ENCODE results near the gene JCAD.
"Not testable (repeated sequence)": the region's sequence is repeated elsewhere in the genome, so short reads cannot be mapped to it uniquely, and the experiment has no call there.

Gene JCAD

GRCh38 chr10:30059209-30060107 is at the start of gene JCAD:
Gene JCAD, minus strand, starts transcription at chr10:30059586. Its CDS starts 11,774 bp downstream, at chr10:30047812.
- peak; percentile 62 for DNase-seq

DNA sequence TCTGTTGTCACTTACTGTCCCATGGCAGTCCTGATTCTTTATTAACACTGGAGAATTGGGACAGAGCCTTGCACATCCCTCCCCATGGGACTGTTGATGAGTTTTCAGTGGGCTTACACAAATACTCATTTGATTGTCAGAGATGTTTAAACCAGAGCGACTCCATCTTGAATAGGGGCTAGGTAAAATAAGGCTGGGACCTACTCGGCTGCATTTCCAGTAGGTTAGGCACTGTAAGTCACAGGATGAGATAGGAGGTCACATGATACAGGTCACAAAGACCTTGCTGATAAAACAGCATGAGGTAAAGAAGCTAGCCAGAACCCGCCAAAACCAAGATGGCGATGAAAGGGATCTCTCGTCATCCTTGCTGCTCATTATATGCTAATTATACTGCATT is 47.6 kb upstream of the JCAD start:
- DNase-seq, result no peak

DNA sequence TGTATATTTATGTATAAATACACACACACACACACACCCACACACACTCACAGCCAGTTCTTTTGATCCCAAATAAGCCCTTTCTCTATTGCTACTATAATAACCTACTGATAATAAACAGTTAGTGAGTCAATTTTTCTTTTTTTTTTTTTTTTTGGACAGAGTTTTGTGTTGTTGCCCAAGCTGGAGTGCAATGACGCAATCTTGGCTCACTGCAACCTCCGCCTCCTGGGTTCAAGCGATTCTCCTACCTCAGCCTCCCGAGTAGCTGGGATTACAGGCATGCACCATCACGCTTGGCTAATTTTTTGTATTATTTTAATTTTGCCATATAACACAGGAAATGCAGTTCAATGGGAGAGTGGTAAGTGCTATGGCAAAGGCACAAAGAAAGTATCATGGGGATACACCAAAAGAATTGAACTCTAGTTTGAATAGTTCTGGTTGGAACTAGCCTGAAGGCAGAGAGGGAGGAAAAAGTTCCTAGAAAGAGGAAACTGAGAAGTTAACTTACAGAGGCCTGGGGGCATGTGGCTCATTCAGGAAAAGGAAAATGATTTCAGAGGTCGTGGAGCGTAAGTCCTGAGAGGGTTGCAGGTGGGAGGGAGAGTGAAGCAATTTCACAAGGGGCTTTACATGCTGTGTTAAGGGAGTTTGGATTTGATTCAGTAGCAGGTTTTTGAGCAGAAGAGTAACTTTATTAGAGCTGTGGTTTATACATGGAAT is 44.4 kb upstream of the JCAD start:
- DNase-seq, result no peak

- DNase-seq, result not testable (repeated sequence)
Measured at GRCh38 chr10:30099706-30100105, 40.3 kb upstream of the JCAD start.

GRCh38 chr10:30099101-30099500 is 39.7 kb upstream of the JCAD start:
- DNase-seq, result no peak

DNA sequence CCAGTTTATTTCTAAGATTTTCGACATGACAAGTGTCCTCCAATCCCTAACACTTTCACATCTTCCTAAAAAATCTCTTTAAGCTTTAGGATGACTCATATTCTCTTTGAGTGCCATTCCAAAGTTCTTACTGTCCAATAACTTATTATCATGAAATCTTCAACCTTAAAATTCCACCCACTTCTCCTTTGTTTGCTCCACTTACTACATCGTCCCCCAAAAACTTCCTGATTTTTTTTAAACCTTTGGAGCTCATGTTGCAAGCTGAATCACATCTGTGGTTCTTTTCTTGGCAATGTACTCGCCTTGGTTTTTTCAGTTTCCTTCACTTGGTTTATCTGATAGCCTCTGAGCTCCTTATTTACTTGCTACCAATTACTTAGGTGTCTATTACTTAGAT is 39.2 kb upstream of the JCAD start:
- no peak for DNase-seq

DNA sequence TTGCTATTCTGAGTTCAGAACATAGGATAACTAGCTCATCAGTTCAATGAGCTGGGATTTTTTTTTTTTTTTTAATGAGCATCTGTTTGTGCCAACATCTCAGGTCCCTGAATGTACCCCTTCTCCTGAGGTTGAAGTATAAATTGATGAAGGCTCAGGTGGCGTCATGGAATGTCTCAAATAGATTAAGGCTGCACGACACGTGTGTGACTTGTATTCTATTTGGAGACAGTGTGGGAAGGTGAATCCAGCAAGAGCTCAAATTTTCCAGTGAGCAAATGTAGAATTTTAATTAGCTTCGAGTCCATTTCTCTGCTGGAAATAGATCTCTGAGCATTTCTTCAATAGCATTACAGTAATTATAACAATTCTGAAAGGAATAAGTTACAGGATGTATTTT is 37.2 kb upstream of the JCAD start:
- no peak for DNase-seq

DNA sequence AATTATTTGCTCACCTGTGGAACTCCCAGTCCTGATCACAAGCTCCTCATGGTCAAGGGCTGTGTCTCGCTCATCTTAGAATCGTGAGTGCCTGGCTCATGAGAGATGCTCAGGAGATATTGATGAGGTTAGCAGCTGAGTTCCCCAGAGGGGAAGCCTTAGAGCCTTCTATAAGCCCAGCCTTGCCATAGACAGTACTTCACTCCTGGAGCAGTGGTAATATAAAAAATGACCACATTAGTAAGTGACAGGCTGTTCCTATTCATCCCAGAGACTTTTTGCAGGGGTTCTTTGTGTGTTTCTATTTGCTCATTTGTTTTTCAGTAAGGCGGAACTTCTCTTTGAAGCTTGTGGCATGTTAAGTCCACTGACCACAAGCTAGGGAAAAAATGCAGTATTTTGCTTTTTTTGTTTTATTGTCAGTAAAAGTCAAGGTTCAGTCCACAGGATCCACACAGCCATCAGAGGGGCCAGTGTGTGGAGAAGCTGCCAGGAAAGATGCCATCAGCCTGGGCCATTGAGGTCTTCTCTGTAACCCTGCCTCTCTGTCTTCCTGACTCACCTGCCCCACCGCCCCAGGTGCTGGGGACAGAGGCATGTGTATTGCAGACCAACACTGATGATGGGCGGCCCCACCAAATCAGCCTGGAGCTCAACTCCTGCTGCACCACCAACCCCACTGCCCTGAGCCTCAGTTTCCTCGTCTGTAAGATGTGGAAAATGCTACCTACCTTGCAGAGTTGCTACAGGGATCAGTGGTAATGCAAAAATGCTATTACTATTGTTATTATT is 36.4 kb upstream of the JCAD start:
- no peak for DNase-seq

DNA sequence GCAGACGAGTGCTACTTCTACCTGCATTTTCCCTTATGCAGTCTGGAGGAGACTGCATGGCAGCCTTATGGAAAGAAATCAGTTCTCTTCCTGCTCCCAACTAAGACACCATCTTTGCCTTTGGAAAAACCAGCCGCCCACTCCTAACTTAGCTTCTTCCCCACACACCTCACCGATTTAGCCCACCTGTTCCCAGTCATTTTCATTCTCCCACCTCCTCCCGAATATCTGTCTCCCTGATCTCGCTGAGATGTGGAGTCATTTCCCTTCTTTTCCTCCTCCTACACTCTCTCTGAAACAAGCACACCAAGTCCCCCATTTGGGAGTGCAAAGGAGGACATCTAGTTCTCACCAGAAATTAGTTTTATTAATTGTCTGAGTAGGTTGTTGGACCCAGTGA is 35.2 kb upstream of the JCAD start:
- DNase-seq, result no peak

- no peak for DNase-seq
Measured at GRCh38 chr10:30093303-30093950, 34.0 kb upstream of the JCAD start.

- no peak for DNase-seq
Measured at GRCh38 chr10:30092151-30092790, 32.9 kb upstream of the JCAD start.

DNA sequence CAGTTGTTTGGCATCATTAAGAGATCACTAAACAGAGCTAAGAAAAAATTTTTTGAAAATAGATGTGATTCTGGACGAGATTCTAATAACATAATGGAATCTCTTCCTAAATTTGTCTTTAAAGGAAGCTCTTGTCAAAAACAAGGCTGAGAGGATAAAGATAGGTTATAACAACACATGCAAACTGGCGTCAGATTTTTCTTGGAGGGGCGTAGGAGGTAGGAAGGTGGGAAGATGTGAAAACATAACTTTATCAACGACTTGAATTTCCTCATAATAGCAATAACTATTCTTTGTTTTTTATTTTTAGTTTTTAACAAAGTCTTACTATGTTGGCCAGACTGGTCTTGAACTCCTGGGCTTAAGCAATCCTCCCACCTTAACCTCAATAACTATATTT is 31.8 kb upstream of the JCAD start:
- DNase-seq, result no peak

GRCh38 chr10:30088178-30088577 is 28.8 kb upstream of the JCAD start:
- no peak for DNase-seq

DNA sequence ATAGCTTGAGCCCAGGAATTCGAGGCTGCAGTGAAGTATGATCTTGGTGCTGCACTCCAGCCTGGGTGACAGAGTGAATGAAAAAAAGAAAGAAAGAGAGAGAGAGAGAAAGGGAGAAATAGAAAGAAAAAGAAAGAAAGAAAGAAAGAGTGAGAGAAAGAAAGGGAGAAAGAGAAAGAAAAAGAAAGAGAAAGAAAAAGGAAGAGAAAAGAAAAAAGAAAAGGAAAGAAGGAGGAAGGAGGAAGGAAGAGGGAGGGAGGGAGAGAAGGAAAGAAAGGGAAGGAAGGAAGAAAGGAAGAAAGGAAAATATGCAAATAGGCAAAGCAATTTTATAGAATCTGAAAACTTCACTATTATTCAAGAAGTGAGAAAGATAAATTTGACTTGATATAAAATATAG is 24.5 kb upstream of the JCAD start:
- DNase-seq, result no peak

- DNase-seq, result no peak
Measured at GRCh38 chr10:30081182-30081581, 21.8 kb upstream of the JCAD start.

- DNase-seq, result no peak
Measured at GRCh38 chr10:30080161-30080560, 20.8 kb upstream of the JCAD start.

DNA sequence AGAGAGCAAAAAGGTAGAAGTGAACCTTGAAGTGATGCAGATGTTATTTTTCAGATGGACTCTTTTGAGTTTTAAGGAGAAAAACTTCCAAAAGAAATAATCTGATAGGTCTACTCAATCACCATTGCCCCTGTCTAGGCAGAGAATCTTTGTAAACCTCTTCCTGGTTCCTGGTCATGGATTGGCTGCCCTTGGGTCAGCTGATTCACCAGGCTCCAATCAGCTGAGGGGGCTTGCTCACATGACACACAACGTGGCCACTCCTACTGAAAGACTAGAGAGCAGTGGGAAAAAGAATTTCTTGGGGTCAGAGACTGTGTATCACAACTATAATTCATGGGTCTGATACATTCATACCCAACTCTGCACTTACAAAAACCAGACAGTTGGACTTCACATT is 20.0 kb upstream of the JCAD start:
- no peak for DNase-seq

GRCh38 chr10:30075481-30075880 is 16.1 kb upstream of the JCAD start:
- no peak for DNase-seq

DNA sequence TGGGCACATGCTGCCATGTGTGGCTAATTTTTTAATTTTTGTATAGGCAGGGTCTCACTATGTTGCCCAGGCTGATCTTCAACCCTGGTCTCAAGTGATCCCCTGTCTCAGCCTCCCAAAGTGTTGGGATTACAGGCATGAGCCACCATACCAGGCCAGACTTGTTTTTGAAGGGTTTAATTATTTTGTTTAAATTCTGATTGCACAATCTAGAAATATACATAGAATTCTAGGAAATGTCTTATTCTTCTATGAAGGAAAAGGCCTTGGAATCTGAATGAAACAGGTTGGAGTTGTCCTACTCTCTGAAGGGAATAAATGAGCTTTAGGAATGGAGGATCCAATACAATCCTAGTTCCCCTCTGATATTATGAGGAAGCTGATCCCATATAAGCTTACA is 15.5 kb upstream of the JCAD start:
- no peak for DNase-seq

DNA sequence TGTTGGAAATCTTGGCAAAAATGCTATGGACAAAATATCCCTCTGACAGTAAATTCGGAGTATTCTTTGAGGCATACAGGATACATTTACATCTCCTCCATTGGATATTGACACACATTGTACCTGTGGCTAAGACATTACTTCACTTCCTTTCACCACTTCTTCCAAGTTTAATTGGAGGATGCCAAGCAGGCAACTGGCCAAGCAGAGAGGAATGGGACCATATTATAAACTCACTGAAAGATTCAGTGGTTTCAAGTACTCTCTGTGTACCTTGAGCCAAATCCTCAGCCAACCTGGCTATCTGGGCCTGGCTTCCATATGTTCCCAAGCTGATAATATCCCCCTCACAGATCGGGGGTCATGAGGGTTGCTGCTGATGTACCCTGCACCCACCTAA is 14.7 kb upstream of the JCAD start:
- no peak for DNase-seq

GRCh38 chr10:30073767-30074060 is 14.3 kb upstream of the JCAD start:
- DNase-seq, result no peak

DNA sequence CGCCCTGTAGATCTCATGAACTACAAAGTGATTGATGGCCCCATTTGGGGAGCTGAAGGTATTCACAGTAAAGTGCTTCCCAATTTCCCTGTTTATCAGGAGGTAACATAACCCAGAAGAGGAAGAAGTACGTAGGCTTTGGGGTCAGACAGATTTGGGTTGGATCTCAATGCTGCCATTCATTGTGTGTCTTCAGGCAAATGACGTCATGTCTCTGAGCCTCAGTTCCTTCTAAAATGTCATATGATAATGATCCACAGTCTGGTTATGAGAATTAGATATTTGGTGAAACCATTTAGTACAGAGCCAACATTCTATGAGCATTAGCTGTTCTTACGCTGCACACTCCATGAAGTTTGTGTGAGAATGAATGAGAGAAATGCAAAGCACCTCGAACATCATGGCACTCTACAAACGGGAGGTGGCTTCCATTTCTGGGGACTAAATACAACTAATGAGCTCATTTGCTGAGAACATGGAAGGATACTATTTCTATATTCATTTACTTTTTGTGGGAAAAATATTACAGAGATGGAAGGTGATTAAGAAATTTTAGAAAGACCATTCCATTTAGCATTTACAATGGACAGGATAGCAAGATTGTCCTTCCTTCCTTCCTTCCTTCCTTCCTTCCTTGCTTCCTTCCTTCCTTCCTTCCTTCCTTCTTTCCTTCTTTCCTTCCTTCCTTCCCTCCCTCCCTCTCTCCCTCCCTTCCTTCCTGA is 13.8 kb upstream of the JCAD start:
- no peak for DNase-seq
